HG02610 (cell line): Measurements from ENCODE around the gene VPS35L.
"Not testable (repeated sequence)": the region's sequence is repeated elsewhere in the genome, so short reads cannot be mapped to it uniquely, and the experiment has no call there.

ENCODE experiments used
- ATAC-seq: cut with Tn5 transposase; IDR thresholded peaks from one replicate; pipeline ENCODE4 v1.9.1; 2021; ENCODE audit warnings: mild to moderate bottlenecking, moderate library complexity; ENCODE audit not compliant: unreplicated experiment

VPS35L gene

GRCh38 chr16:19528666-19529065 lies 26.8 kb upstream of the VPS35L start:
- no peak for ATAC-seq

DNA sequence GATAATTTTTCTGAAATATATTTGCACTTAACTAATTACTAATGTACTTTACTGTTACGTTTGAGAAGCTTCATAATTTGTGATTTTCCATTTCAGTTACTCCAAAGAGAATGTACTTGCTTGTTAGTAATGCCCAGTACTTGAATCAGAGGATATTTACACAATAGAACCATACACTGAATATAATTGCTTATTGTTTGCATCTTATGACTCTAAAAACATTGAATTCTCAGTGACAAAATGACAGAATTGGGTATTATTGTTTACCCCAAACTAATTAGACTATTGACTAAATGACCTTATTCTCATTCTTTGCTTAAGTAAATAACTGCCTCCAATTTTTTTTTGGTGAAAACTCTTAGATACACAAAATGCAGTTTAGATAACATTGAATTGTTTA lies 22.9 kb upstream of the VPS35L start:
- no peak for ATAC-seq

GRCh38 chr16:19540241-19540970 lies 15.1 kb upstream of the VPS35L start:
- no peak for ATAC-seq

DNA sequence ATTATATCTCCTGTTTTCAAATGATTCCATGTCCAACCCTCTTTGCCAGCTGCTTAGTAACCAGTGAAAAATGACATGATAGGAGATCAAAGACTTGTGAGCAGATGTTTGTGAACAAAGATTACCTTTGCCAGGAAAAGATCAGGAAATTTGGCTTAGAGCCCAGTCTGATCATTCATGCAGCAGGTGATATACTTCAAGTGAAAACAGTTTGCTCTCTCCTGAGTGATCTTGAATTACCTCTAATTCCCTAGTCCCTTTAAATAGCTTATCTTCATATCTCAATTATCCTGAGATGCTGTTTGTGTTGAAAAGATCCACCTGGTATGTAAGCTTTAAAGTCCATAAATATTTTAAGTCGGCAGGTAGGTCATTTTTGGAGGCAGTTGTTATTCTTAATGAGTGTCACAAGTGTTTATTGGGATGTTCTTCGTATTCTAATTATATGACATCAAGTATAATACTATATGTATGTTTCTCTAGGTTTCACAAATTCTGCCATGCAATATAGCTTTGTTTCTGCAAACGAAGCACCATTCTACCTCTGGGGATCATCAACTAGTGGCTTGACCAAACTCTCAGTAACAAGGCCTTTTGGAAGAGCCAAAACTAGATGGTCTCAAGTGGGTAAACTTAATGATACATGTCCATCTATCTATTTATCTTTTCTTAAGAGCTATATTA lies 13.2 kb upstream of the VPS35L start:
- ATAC-seq, result no peak

GRCh38 chr16:19543278-19543996 lies 12.1 kb upstream of the VPS35L start:
- not testable (repeated sequence) for ATAC-seq

DNA sequence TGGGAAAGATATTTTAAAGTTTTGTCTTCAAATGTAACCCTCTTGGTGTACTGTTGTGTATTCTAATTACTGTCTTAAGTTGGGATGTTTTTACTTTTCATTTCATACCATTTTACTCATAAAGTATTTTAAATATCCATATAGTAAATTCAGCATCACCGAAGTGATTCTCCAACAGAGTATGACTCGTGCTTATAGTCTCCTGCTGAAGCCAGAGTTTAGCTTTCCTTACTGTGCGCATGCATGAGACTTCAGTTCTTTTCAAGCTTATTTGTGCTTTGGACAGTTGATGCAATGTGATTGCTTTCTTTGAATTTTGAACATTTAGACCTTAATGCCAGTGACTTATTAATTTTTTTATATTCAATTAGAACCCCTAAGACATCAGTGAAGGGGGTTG lies 7.4 kb upstream of the VPS35L start:
- no peak for ATAC-seq

GRCh38 chr16:19549673-19550072 lies 5.8 kb upstream of the VPS35L start:
- no peak for ATAC-seq

DNA sequence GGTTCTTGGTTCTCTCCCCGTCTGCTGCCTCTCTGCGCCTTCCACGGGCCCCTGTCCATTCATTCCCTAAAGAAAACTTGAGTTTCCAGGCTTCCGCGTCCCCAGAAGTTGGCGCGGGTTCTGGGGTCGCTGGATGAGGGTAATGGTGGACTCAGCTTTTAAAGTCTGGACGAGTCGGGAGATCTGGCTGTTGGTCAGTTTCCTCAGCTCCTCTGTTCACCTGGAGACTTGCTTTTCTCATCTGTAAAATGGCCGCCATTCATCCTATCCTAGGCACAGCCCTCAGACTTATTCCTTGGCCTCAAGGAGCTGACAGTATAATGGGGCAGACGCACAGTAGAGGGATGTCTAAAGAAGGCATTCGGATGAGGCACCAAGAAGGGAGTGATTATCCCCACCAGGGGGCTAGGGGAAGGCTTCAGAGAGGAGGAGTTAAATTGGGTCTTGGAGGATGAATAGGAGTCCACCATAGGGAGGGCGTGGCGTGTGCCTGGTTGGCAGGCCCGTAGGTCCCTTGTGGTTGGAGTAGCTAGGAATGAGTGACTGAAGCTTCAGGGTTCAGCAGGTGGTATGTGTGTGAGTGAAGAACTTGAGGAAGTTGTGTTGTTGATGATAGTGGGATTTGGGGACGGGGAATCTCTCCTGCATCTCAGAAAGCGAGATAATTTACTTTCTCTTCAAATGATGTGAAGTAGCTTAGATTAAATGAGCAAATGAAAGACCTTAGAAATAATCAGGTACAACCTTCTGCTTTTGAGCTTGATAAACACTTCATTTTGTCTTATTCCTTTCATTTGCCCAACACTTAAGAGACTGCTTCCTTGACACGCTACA lies 652 bp downstream of the VPS35L start:
- ATAC-seq, result no peak

- no peak for ATAC-seq
Measured at GRCh38 chr16:19559242-19559910, 3.9 kb downstream of the VPS35L start.

GRCh38 chr16:19560078-19560477 lies 4.6 kb downstream of the VPS35L start:
- ATAC-seq, result no peak

- no peak for ATAC-seq
Measured at GRCh38 chr16:19563377-19563776, 7.9 kb downstream of the VPS35L start.

- no peak for ATAC-seq
Measured at GRCh38 chr16:19566362-19566761, 10.9 kb downstream of the VPS35L start.

- ATAC-seq, result no peak
Measured at GRCh38 chr16:19567560-19567959, 12.1 kb downstream of the VPS35L start.

GRCh38 chr16:19573997-19574396 lies 18.5 kb downstream of the VPS35L start:
- ATAC-seq, result no peak

DNA sequence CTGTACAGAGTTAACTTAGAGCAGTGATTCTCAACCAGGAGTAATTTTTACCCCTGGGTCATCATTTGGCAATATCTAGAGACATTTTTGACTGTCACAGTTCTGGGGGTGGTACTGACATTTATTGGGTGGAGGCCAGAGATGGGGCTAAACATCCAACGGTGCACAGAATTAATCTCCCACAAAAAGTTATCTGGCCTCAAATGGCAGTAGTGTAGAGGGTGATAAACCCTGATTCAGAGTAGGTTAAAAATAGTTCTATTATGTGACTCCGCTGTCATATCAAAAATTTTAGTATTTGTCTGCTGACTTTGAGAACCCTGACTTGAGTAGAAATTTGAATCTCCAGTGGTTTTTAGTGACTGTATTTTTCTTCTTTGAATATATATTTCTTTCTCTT lies 19.1 kb downstream of the VPS35L start:
- ATAC-seq, result no peak

DNA sequence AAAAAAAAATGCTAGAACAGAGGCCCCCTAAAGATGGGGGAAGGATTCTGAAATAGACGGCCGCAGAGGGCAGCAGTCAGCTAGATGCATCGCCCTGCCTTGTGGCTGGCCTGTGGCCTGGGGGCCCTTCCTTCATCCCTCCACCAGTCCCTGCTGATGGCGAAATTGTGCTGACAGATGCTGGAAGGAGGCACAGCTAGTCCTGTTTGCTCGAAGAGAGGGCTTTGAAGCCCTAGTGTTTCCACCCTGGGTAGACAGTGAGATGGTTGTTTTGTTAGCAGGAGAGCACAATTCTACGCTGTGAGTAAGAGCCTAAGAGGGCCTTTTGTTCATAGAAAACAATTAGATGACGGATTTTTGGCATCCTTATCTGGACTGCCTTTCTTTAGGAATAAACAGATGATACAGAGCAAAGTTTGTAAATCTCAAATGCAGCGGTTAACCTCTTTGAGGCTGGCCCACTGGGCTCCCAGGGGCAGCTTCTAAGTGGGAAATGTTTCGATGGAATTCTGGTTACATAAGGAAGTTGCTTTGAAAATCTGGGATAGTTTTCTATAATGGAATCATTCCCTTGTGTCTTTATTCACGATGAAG lies 23.0 kb downstream of the VPS35L start:
- ATAC-seq, result no peak

- no peak for ATAC-seq
Measured at GRCh38 chr16:19582050-19582831, 26.7 kb downstream of the VPS35L start.

DNA sequence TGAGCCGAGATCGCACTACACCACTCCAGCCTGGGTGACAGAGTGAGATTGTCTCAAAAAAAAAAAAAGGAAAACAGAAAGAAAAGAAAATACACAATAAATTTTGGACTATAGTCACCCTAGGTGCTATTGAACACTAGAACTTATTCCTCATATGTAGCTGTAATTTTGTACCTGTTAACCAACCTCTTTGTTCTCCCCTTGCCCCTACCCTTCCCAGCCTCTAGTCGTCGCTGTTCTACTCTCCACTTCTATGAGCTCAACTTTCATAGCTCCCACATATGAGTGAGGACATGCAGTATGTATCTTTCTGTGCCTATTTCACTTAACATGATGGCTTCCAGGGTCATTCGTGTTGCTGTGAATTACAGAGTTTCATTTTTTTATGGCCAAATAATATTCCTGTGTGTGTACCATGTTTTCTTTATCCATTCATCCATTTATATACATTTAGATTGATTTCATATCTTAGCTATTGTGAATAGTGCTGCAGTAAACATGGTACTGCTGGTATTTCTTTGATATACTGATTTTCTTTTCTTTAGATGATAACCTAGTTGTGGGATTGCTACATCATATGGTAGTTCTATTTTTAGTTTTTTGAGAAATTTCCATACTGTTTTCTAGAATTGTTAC lies 28.3 kb downstream of the VPS35L start:
- no peak for ATAC-seq

DNA sequence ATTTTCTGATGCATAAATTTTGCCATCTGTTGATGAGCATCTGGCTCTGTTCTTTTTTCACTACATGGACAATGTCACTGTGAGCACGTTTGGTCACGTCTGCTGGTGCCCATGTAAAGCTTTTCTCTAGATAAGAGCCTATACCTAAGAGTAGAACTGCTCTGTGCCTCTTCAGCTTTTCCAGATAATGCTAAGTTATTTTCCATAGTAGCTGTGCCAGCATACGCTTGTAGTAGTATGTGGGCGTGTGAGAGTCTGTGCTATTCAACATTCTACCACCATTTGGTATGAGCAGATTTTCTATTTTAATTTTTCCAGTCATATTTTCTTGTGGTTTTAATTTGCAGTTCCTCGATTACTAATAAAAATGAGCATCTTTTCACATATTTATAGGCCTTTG lies 33.2 kb downstream of the VPS35L start:
- ATAC-seq, result no peak
